ENCODE measurements around the gene WWC1. TPM values are rescaled to one million over a fixed set of nuclear protein-coding genes. Genes with fewer than 3 reads are reported as not detected.
A peak's percentile ranks its signal among the peaks of the same experiment; 100 is the strongest.

The WWC1 gene
- total RNA-seq, 1 experiment from 2014 or later: 52.6 TPM

GRCh38 chr5:168354397-168354796 lies 63.0 kb downstream of the WWC1 start:
- intact Hi-C loops (cut with micrococcal nuclease): no loop called here
- ChIA-PET CTCF (no interaction called here), RAD21 (ENCODE audit: low non-redundant PET in 1 of 2, low total read pairs in 2 of 2, uncharacterized antibody in 2 of 2, unreplicated experiment in 2 of 2) (no interaction called here), POLR2A (no interaction called here)
- no peak for TF ChIP-seq CBX3 (IDR thresholded peaks at IDR 0.05; ENCODE audit: low read depth)
- no peak for TF ChIP-seq ELF1 (IDR thresholded peaks at IDR 0.05; ENCODE audit: borderline replicate concordance, low read depth)
- TF ChIP-seq EZH2 (IDR thresholded peaks at IDR 0.05): no peak
- no peak for TF ChIP-seq JUND (IDR thresholded peaks at IDR 0.05)
- no peak for TF ChIP-seq POLR2A (IDR thresholded peaks at IDR 0.05; ENCODE audit: borderline replicate concordance, extremely low read depth, insufficient read depth, insufficient read length)
- TF ChIP-seq, protein P1, sequence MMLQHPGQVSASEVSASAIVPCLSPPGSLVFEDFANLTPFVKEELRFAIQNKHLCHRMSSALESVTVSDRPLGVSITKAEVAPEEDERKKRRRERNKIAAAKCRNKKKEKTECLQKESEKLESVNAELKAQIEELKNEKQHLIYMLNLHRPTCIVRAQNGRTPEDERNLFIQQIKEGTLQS (IDR thresholded peaks at IDR 0.05): no peak
- no peak for TF ChIP-seq YY1 (IDR thresholded peaks at IDR 0.05; ENCODE audit: extremely low read depth, insufficient replicate concordance, low read depth, low read length)
- TF ChIP-seq SP1 (IDR thresholded peaks at IDR 0.05; ENCODE audit: low read depth): no peak
- no peak for TF ChIP-seq EGR1 (IDR thresholded peaks at IDR 0.05; ENCODE audit: low read depth)
- no peak for TF ChIP-seq EZH2phosphoT487 (IDR thresholded peaks at IDR 0.05; ENCODE audit: borderline replicate concordance)
- no peaks in the 10 kb centered on the region for H3K27me3 ChIP-seq (ENCODE audit: insufficient read depth, low read length)
- no peaks in the 10 kb centered on the region for H3K9me2 ChIP-seq (ENCODE audit: insufficient read depth)
- DNase-seq (ENCODE audit: low read depth, low spot score) (no peak), ATAC-seq (no peak)
- no peak overlapping the region for H3K4me3 ChIP-seq (replicated peaks in 1 of 2; ENCODE audit: low read depth in 1 of 2, low read length in 2 of 2)
- no peak overlapping the region for H2AFZ ChIP-seq (ENCODE audit: low read depth, low read length, poor library complexity, severe bottlenecking)
- H3K27ac ChIP-seq (ENCODE audit: low read depth, low read length): no peak overlapping the region
- H3K36me3 ChIP-seq (ENCODE audit: control insufficient read depth in 1 of 2, insufficient read depth in 2 of 2, low read length in 2 of 2): no peaks in the 10 kb centered on the region
- no peaks in the 10 kb centered on the region for H3K9me3 ChIP-seq (ENCODE audit: control insufficient read depth in 1 of 2, insufficient read depth in 1 of 2, low read depth in 1 of 2, low read length in 2 of 2)
- peaks cover 4% of the 10 kb centered on the region; the same call in 1 of the 2 replicates for H4K20me1 ChIP-seq (ENCODE audit: insufficient read depth)
- H3K79me2 ChIP-seq (ENCODE audit: insufficient read depth, low read length): peaks cover 84% of the 10 kb centered on the region
- H3K4me2 ChIP-seq (ENCODE audit: low read length): peak overlapping the region; percentile 18; the same call in 1 of the 2 replicates
- no peak overlapping the region for H3K9ac ChIP-seq (ENCODE audit: low read length)
- peaks cover 10 to 47% of the 10 kb centered on the region in 2 experiments for H3K4me1 ChIP-seq (ENCODE audit: control insufficient read depth in 1 of 2, insufficient read depth in 2 of 2, low read length in 2 of 2)
- no TSS peak for BruUV-seq (replicated peaks)

- BruUV-seq (replicated peaks): no TSS peak
- CTCF ChIA-PET: no interaction called here
- no peak for TF ChIP-seq POLR2AphosphoS5 (IDR thresholded peaks at IDR 0.05; ENCODE audit: low read depth, low read length)
- no peak for TF ChIP-seq EZH2 (IDR thresholded peaks at IDR 0.05)
- no peak for TF ChIP-seq YY1 (IDR thresholded peaks at IDR 0.05; ENCODE audit: extremely low read depth, insufficient replicate concordance, low read depth, low read length)
- TF ChIP-seq JUND (IDR thresholded peaks at IDR 0.05): no peak
- no peak for TF ChIP-seq CTCF (IDR thresholded peaks at IDR 0.05 in 2 of 3, conservative IDR thresholded peaks at IDR 0.05 in 1 of 3; ENCODE audit: borderline replicate concordance in 1 of 3, insufficient read depth in 1 of 3, low read depth in 2 of 3, low read length in 2 of 3)
- TF ChIP-seq, protein P2, sequence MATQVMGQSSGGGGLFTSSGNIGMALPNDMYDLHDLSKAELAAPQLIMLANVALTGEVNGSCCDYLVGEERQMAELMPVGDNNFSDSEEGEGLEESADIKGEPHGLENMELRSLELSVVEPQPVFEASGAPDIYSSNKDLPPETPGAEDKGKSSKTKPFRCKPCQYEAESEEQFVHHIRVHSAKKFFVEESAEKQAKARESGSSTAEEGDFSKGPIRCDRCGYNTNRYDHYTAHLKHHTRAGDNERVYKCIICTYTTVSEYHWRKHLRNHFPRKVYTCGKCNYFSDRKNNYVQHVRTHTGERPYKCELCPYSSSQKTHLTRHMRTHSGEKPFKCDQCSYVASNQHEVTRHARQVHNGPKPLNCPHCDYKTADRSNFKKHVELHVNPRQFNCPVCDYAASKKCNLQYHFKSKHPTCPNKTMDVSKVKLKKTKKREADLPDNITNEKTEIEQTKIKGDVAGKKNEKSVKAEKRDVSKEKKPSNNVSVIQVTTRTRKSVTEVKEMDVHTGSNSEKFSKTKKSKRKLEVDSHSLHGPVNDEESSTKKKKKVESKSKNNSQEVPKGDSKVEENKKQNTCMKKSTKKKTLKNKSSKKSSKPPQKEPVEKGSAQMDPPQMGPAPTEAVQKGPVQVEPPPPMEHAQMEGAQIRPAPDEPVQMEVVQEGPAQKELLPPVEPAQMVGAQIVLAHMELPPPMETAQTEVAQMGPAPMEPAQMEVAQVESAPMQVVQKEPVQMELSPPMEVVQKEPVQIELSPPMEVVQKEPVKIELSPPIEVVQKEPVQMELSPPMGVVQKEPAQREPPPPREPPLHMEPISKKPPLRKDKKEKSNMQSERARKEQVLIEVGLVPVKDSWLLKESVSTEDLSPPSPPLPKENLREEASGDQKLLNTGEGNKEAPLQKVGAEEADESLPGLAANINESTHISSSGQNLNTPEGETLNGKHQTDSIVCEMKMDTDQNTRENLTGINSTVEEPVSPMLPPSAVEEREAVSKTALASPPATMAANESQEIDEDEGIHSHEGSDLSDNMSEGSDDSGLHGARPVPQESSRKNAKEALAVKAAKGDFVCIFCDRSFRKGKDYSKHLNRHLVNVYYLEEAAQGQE (IDR thresholded peaks at IDR 0.05; ENCODE audit: low read depth): no peak
- TF ChIP-seq, protein P1 (IDR thresholded peaks at IDR 0.05): no peak
- TF ChIP-seq ZFX (IDR thresholded peaks at IDR 0.05): no peak
Measured at GRCh38 chr5:168356171-168356570, 64.7 kb downstream of the WWC1 start.

More at GRCh38 chr5:168356171-168356570, 64.7 kb downstream of the WWC1 start:
- POLR2A ChIA-PET: no interaction called here
- DNase-seq (ENCODE audit: low read depth, low spot score) (no peak), ATAC-seq (no peak)
- no peak overlapping the region for H3K9ac ChIP-seq (ENCODE audit: low read length)
- H2AFZ ChIP-seq (ENCODE audit: low read depth, low read length, poor library complexity, severe bottlenecking): no peak overlapping the region
- no peak overlapping the region for H3K4me2 ChIP-seq (ENCODE audit: low read length)
- no peak overlapping the region for H3K4me3 ChIP-seq (replicated peaks in 1 of 2; ENCODE audit: low read depth in 1 of 2, low read length in 2 of 2)
- H3K27me3 ChIP-seq (ENCODE audit: insufficient read depth, low read length): no peaks in the 10 kb centered on the region
- H3K9me3 ChIP-seq (ENCODE audit: control insufficient read depth in 1 of 2, insufficient read depth in 1 of 2, low read depth in 1 of 2, low read length in 2 of 2): no peaks in the 10 kb centered on the region
- H4K20me1 ChIP-seq (ENCODE audit: insufficient read depth): peaks cover 4% of the 10 kb centered on the region; the same call in 1 of the 2 replicates
- H3K4me1 ChIP-seq (ENCODE audit: control insufficient read depth in 1 of 2, insufficient read depth in 2 of 2, low read length in 2 of 2): peaks cover 26 to 64% of the 10 kb centered on the region in 2 experiments
- peaks cover 89% of the 10 kb centered on the region for H3K79me2 ChIP-seq (ENCODE audit: insufficient read depth, low read length)
- H3K9me2 ChIP-seq (ENCODE audit: insufficient read depth): no peaks in the 10 kb centered on the region
- H3K36me3 ChIP-seq (ENCODE audit: control insufficient read depth in 1 of 2, insufficient read depth in 2 of 2, low read length in 2 of 2): no peaks in the 10 kb centered on the region
- RAD21 ChIA-PET (ENCODE audit: low non-redundant PET in 1 of 2, low total read pairs in 2 of 2, uncharacterized antibody in 2 of 2, unreplicated experiment in 2 of 2): no interaction called here
- intact Hi-C loops (cut with micrococcal nuclease): no loop called here
- H3K27ac ChIP-seq (ENCODE audit: low read depth, low read length): no peak overlapping the region
